AG04449 (cell line): ENCODE measurements around the gene CACYBP.

Experiments used
- CTCF ChIA-PET: fragments of 350-600 bp; formaldehyde crosslinking; extraction: SDS; loops from one replicate; lab custom pipeline; 2021; ENCODE audit warnings: antibody characterized with exemption; lab: Yijun Ruan, JAX
- POLR2A ChIA-PET: fragments of 400-600, 350-600 bp; formaldehyde crosslinking; extraction: SDS; loops from one replicate; lab custom pipeline; 2020; ENCODE audit warnings: antibody characterized with exemption, inconsistent platforms; lab: Yijun Ruan, JAX
- DNase-seq: peaks from one replicate; pipeline ENCODE4 v3.0.0-alpha.2; 2010; ENCODE audit warnings: low read depth, low spot score
- H3K4me3 ChIP-seq: 2 replicates; pipeline ENCODE4 v1.5.1; 2011; ENCODE audit warnings: low read depth, mild to moderate bottlenecking, control low read depth, low read length
- TF ChIP-seq, protein P1 (sequence below): IDR thresholded peaks from one replicate; pipeline ENCODE4 v1.5.1; 2011; ENCODE audit warnings: mild to moderate bottlenecking, moderate library complexity, low read length, control low read depth, inconsistent platforms; ENCODE audit not compliant: insufficient read depth; ENCODE audit errors: missing control alignments

CACYBP gene

DNA sequence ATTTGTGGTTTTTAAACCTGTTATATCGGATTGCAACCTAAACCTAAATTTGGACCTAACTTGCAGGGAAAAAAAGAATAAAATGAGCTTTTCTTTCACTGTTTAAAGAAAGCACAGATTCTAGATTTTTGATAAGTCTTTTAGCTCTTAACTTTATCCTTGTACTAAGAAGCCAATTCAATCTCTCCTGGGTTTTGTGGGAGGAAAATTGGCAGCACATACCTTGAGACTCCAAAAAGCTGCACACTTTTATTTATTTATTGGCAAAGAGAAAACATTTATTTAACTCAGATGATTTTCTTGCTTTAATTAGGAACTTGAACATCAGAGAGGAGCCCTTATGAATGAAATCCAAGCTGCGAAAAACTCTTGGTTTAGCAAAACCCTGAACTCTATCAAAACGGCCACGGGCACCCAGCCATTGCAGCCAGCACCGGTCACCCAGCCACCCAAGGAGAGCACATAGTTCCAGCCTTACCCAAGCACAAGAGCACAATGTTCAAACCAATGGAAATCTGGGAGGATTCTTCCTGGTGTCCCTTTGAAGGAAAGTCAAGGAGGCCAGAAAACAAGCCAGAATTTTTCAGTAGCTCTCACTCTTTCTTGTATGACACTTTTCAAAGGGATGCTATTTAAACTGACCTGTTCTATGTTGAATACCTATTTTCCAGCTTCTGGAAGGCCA lies 10.1 kb upstream of the CACYBP start:
- DNase-seq = no peak
- CTCF ChIA-PET = interaction anchor here (2.4 to 2.5 kb wide), 2 partner anchors 9 to 220 kb away, joined by 10 to 22 read pairs; no protein-coding TSS in a partner anchor
- TF ChIP-seq, protein P1, sequence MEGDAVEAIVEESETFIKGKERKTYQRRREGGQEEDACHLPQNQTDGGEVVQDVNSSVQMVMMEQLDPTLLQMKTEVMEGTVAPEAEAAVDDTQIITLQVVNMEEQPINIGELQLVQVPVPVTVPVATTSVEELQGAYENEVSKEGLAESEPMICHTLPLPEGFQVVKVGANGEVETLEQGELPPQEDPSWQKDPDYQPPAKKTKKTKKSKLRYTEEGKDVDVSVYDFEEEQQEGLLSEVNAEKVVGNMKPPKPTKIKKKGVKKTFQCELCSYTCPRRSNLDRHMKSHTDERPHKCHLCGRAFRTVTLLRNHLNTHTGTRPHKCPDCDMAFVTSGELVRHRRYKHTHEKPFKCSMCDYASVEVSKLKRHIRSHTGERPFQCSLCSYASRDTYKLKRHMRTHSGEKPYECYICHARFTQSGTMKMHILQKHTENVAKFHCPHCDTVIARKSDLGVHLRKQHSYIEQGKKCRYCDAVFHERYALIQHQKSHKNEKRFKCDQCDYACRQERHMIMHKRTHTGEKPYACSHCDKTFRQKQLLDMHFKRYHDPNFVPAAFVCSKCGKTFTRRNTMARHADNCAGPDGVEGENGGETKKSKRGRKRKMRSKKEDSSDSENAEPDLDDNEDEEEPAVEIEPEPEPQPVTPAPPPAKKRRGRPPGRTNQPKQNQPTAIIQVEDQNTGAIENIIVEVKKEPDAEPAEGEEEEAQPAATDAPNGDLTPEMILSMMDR = no peak
- H3K4me3 ChIP-seq = no peak overlapping the region
- POLR2A ChIA-PET = interaction anchor here (0.5 kb wide), 1 partner anchor 9 kb away, joined by 3 read pairs; no protein-coding TSS in a partner anchor

DNA sequence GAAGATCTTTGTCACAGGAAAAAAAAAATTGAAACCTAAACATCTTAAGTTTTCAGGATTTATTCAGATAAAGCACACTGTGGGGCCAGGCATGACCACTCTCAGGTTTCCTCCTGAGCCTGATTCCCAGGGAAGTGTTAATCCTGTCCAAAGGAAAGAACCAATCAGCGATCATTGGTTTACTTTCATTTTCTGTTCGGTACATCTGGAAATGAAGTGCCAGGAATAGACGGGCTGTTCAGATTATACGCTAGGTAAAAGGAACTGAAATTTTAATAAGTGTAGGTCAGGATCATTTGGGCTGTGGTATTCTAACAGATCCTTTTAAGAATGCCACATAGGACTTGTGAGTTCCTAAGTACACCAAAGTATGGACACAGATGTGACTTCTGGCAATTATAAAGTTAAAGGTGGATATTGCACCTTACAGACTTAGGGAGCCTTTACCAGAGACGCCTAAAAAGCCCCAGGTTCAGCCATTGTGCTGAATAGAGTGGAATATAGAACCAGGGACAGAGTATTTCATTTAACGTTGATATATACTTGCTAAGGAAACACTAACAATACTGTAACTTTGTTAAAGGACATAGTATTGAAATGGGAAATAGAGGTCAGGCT lies 9.3 kb upstream of the CACYBP start:
- ChIA-PET POLR2A (interaction anchor here (0.5 kb wide), 1 partner anchor 8 kb away, joined by 3 read pairs; no protein-coding TSS in a partner anchor), CTCF (interaction anchor here (2.4 to 2.5 kb wide), 2 partner anchors 8 to 221 kb away, joined by 10 to 22 read pairs; no protein-coding TSS in a partner anchor)
- TF ChIP-seq, protein P1 = no peak
- H3K4me3 ChIP-seq = no peak overlapping the region; the same call in 1 of the 2 replicates
- DNase-seq = no peak

DNA sequence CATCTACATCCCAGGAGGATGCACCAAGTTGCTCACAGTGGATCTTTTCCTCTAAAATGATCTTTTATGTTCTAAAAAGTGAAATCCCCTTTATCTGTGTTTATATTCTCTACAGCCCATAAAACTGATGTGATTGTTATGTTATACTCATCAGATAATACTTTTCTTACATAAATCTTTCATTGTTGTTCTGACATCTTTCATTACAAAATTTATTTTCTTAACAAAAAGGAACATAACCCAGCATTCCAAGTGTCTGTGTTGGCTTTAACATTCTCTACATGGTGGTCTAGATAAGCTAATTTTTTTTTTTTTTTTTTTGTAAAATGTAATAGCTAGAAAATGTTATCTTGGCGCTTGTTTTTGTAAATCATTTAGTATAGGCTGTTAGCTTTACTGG lies 8.3 kb upstream of the CACYBP start:
- TF ChIP-seq, protein P1 = no peak
- DNase-seq = no peak
- ChIA-PET CTCF (interaction anchor here (1.0 to 2.5 kb wide), 3 partner anchors 8 to 222 kb away, joined by 3 to 12 read pairs (median 10); no protein-coding TSS in a partner anchor), POLR2A (no interaction called here)
- no peak overlapping the region for H3K4me3 ChIP-seq

DNA sequence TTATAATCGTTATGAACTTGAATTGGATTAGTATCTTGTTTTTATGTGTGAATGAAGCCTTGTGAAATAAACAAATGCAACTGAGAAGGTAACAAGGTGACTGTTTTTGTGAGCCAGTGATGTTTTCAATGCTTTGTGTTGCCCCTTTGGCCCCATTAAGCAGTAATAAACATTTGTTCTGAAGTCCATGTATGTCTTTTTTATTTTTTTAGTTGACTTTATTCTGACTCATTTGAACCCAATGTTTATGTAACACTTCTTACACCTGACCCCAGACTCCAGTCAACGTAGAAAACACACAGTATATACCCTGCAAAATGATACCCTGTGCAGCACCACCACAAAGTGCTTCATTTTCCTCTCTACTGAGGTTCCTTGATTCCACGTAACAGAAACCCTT lies 4.6 kb upstream of the CACYBP start:
- no peak overlapping the region for H3K4me3 ChIP-seq
- no peak for DNase-seq
- ChIA-PET POLR2A (no interaction called here), CTCF (interaction anchor here (1.8 to 1.9 kb wide), 2 partner anchors 12 to 225 kb away, joined by 5 to 6 read pairs; no protein-coding TSS in a partner anchor)
- TF ChIP-seq, protein P1 = no peak

DNA sequence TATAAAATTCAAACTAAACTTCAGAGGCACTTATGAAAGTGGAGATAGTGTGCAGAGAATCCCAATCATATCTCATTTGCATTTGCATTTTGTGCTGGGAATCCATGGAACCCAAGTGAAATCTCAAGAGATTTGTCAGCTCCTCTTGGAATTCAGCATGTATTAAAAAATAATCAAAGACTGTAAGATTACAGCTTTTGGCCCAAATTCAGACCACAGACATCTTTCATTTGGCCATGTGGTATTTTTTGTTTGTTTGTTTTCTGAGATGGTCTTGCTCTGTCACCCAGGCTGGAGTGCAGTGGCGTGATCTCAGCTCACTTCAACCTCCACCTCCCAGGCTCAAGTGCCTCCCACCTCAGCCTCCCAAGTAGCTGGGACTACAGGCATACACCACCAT lies 3.8 kb upstream of the CACYBP start:
- no peak for DNase-seq
- H3K4me3 ChIP-seq = no peak overlapping the region
- ChIA-PET CTCF (interaction anchor here (1.8 to 1.9 kb wide), 2 partner anchors 12 to 225 kb away, joined by 5 to 6 read pairs; no protein-coding TSS in a partner anchor), POLR2A (interaction anchor here (0.6 kb wide), 1 partner anchor 197 kb away, joined by 3 read pairs; no protein-coding TSS in a partner anchor)
- TF ChIP-seq, protein P1 = no peak
